Measurements from ENCODE around the gene RYR3. TPM values are rescaled to one million over a fixed set of nuclear protein-coding genes. Genes with fewer than 3 reads are reported as not detected.

RYR3 gene
- total RNA-seq, 2 experiments from 2014 or later: not detected

DNA sequence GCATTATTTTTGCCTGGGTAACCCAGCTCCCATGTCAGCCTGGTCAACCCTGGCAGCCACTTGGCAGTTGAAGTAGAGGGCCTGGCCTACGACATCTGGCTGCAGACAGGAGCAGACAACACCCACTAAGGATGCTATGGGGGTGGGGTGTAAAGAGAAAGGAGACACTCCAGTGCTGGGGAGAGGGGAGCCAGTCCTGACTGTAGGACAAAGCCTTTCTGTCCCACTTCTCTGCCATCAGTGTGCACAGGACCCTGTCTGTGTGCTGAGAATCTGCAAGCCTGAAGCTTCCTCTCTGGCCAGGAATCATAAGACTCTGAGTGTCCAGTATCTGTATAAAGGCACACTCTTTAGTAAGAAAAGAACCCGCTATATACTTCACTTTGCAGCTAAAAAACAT is 561.2 kb downstream of the RYR3 start:
- CTCF ChIA-PET: interaction anchor here (0.8 kb wide), 1 partner anchor 39 kb away, joined by 3 read pairs; no protein-coding TSS in a partner anchor
- H3K27me3 Mint-ChIP-seq: no peaks in the 10 kb centered on the region
- no peak overlapping the region for H3K27ac Mint-ChIP-seq
- DNase-seq (no peak), ATAC-seq (no peak)
- no peak overlapping the region for H3K4me3 Mint-ChIP-seq
- intact Hi-C loops (cut with micrococcal nuclease): no loop called here
- H3K9me3 Mint-ChIP-seq: no peaks in the 10 kb centered on the region
- POLR2A ChIA-PET: no interaction called here
- H3K36me3 Mint-ChIP-seq (ENCODE audit: low read depth): no peaks in the 10 kb centered on the region
- H3K4me1 Mint-ChIP-seq (ENCODE audit: low read depth): no peaks in the 10 kb centered on the region
- TF ChIP-seq, protein P1, sequence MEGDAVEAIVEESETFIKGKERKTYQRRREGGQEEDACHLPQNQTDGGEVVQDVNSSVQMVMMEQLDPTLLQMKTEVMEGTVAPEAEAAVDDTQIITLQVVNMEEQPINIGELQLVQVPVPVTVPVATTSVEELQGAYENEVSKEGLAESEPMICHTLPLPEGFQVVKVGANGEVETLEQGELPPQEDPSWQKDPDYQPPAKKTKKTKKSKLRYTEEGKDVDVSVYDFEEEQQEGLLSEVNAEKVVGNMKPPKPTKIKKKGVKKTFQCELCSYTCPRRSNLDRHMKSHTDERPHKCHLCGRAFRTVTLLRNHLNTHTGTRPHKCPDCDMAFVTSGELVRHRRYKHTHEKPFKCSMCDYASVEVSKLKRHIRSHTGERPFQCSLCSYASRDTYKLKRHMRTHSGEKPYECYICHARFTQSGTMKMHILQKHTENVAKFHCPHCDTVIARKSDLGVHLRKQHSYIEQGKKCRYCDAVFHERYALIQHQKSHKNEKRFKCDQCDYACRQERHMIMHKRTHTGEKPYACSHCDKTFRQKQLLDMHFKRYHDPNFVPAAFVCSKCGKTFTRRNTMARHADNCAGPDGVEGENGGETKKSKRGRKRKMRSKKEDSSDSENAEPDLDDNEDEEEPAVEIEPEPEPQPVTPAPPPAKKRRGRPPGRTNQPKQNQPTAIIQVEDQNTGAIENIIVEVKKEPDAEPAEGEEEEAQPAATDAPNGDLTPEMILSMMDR (IDR thresholded peaks at IDR 0.05): no peak

DNA sequence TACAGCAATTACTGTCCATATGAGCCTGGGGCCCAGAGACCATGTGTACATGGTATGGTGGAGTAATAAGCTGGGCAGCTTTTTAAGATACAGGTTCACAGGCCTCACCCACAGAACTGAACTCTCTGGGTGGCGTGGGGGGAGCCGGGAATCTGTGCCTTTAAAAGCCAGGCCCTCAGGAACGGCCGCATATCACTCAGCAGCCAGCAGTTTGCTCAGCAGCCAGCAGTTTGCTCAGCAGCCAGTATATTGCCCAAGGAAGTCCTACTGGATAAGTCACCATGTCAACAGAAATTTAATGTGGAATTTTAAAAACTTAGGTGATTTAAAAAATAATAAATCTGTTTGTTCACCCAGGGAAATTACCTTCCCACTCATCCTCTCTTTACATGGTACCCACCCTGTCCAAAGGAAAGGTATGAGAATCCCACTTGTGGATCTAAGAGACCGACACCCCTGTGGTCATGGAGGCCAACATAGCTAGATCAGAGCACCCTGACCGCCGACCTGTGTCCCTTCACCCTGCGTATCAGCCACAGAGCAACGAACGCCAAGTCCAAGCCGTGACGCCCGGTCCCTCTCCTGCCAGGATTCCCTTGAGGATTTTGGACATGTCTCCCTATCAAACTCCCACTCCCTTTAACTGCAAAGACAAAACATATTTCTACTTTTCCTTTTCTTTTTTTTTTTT is 561.8 kb downstream of the RYR3 start:
- Mint-ChIP-seq H3K27ac (no peak overlapping the region), H3K4me1 (ENCODE audit: low read depth) (no peaks in the 10 kb centered on the region), H3K36me3 (ENCODE audit: low read depth) (no peaks in the 10 kb centered on the region), H3K9me3 (no peaks in the 10 kb centered on the region), H3K4me3 (no peak overlapping the region), H3K27me3 (no peaks in the 10 kb centered on the region)
- CTCF ChIA-PET: interaction anchor here (0.8 kb wide), 1 partner anchor 39 kb away, joined by 3 read pairs; no protein-coding TSS in a partner anchor
- POLR2A ChIA-PET: no interaction called here
- no peak for DNase-seq
- intact Hi-C loops (cut with micrococcal nuclease): no loop called here
- TF ChIP-seq, protein P1 (IDR thresholded peaks at IDR 0.05): no peak
- ATAC-seq: no peak

DNA sequence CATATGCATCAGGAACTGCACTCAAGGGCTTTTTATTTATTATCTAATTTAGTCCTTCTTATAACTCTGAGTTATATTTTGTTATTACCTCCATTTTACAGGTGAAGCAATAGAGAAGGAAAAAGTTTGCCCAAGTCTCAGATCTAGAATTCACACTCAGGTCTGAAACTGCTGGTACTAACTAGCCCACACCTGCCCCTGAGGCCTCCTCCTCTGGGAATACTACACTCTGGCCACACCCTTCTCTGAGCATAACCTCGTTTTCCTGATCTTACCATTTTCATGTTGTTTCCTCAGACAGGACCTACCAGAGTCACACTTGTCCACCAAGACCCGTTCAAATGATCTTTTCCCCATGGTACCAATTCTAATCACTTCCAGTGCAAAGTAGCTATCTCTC is 563.4 kb downstream of the RYR3 start:
- Mint-ChIP-seq H3K4me3 (no peak overlapping the region), H3K36me3 (ENCODE audit: low read depth) (no peaks in the 10 kb centered on the region), H3K27me3 (no peaks in the 10 kb centered on the region), H3K27ac (no peak overlapping the region), H3K9me3 (no peaks in the 10 kb centered on the region), H3K4me1 (ENCODE audit: low read depth) (no peaks in the 10 kb centered on the region)
- CTCF ChIA-PET: no interaction called here
- TF ChIP-seq, protein P1 (IDR thresholded peaks at IDR 0.05): no peak
- intact Hi-C loops (cut with micrococcal nuclease): no loop called here
- DNase-seq (no peak), ATAC-seq (no peak)
- POLR2A ChIA-PET: no interaction called here

DNA sequence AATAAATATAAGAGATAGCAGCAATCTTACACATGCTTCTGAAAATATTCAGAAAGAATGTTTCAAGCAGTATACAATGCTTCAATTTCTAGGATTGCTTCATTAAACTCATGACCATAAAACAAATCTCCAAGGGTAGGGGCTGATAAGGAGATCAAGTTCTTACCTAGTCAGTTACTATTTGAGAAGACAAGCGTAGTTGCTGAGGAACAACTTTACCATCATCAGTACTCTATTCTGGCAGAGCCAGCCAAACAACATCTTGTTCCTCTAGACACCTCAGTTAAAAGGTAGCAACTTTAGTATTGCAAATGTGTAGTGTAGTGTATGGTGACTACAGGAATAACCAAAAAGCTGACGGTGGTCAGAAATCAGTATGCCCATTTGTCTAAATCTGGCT is 572.2 kb downstream of the RYR3 start:
- no peak overlapping the region for H3K27ac Mint-ChIP-seq
- CTCF ChIA-PET: interaction anchor here (1.4 kb wide), 1 partner anchor 145 kb away, joined by 3 read pairs; no protein-coding TSS in a partner anchor

DNA sequence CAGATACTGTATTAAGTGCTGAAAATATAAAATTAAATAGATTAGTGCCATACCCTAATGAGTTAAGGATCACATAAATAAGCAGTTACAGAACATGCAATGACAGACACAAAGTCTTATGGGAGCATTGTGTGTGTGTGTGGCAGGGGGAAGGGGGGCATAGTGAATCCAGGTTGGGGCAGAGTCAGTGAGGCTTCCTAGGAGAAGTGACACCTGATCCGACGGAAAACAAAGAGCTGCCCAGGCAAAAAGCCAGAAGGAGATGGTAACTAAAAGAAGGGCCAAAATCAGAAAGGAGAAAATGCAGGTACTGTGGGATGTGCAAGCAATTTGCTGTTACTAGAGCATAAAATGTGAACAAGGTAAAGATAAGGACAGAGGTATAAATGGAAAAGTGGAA is 577.4 kb downstream of the RYR3 start:
- H3K4me3 Mint-ChIP-seq: no peak overlapping the region
- TF ChIP-seq, protein P1 (IDR thresholded peaks at IDR 0.05): no peak
- intact Hi-C loops (cut with micrococcal nuclease): no loop called here
- no peak overlapping the region for H3K27ac Mint-ChIP-seq
- no peaks in the 10 kb centered on the region for H3K27me3 Mint-ChIP-seq
- H3K9me3 Mint-ChIP-seq: peaks cover 9% of the 10 kb centered on the region
- DNase-seq (no peak), ATAC-seq (no peak)
- POLR2A ChIA-PET: no interaction called here
- CTCF ChIA-PET: interaction anchor here (0.7 kb wide), 1 partner anchor 78 kb away, joined by 3 read pairs; no protein-coding TSS in a partner anchor
- no peaks in the 10 kb centered on the region for H3K4me1 Mint-ChIP-seq (ENCODE audit: low read depth)
- H3K36me3 Mint-ChIP-seq (ENCODE audit: low read depth): peaks cover 5% of the 10 kb centered on the region

More for the DNA sequence above, 572.2 kb downstream of the RYR3 start:
- TF ChIP-seq, protein P1 (IDR thresholded peaks at IDR 0.05): no peak
- peaks cover 9% of the 10 kb centered on the region for H3K9me3 Mint-ChIP-seq
- ATAC-seq (no peak), DNase-seq (no peak)
- POLR2A ChIA-PET: no interaction called here
- intact Hi-C loops (cut with micrococcal nuclease): no loop called here
- H3K36me3 Mint-ChIP-seq (ENCODE audit: low read depth): peaks cover 5% of the 10 kb centered on the region
- H3K4me3 Mint-ChIP-seq: no peak overlapping the region
- no peaks in the 10 kb centered on the region for H3K27me3 Mint-ChIP-seq
- no peaks in the 10 kb centered on the region for H3K4me1 Mint-ChIP-seq (ENCODE audit: low read depth)
